ENCODE measurements around the gene RPL9.
"Not testable (repeated sequence)": the region's sequence is repeated elsewhere in the genome, so short reads cannot be mapped to it uniquely, and the experiment has no call there.

RPL9 gene

GRCh38 chr4:39470402-39470801, 11.7 kb upstream of the RPL9 start:
- no peak for DNase-seq (ENCODE audit: low read depth)
- TF ChIP-seq MYC (IDR thresholded peaks at IDR 0.05; ENCODE audit: low read depth, low read length) = no peak
- TF ChIP-seq POLR2A (IDR thresholded peaks at IDR 0.05; ENCODE audit: extremely low read depth, insufficient read length) = no peak
- TF ChIP-seq MAX (IDR thresholded peaks at IDR 0.05; ENCODE audit: low read depth, low read length) = no peak
- no peak for TF ChIP-seq CTCF (IDR thresholded peaks at IDR 0.05; ENCODE audit: low read depth, low read length)
- H3K4me3 ChIP-seq (ENCODE audit: low read depth, low read length) = no peak overlapping the region

- TF ChIP-seq POLR2A (IDR thresholded peaks at IDR 0.05; ENCODE audit: extremely low read depth, insufficient read length) = no peak
- peak; percentile 93 for TF ChIP-seq MYC (IDR thresholded peaks at IDR 0.05; ENCODE audit: low read depth, low read length)
- TF ChIP-seq CTCF (IDR thresholded peaks at IDR 0.05; ENCODE audit: low read depth, low read length) = peak; percentile 89
- peak; percentile 88 for TF ChIP-seq MAX (IDR thresholded peaks at IDR 0.05; ENCODE audit: low read depth, low read length)
- peak; percentile 91 for DNase-seq (ENCODE audit: low read depth)
- peak overlapping the region; percentile 44 for H3K4me3 ChIP-seq (ENCODE audit: low read depth, low read length)
Observed at GRCh38 chr4:39469429-39470077, 10.8 kb upstream of the RPL9 start.

- no peak for DNase-seq (ENCODE audit: low read depth)
- TF ChIP-seq MYC (IDR thresholded peaks at IDR 0.05; ENCODE audit: low read depth, low read length) (no peak), MAX (IDR thresholded peaks at IDR 0.05; ENCODE audit: low read depth, low read length) (no peak), POLR2A (IDR thresholded peaks at IDR 0.05; ENCODE audit: extremely low read depth, insufficient read length) (no peak), CTCF (IDR thresholded peaks at IDR 0.05; ENCODE audit: low read depth, low read length) (no peak)
- H3K4me3 ChIP-seq (ENCODE audit: low read depth, low read length) = no peak overlapping the region
Observed at GRCh38 chr4:39467464-39467863, 8.7 kb upstream of the RPL9 start.

- no peak for TF ChIP-seq MAX (IDR thresholded peaks at IDR 0.05; ENCODE audit: low read depth, low read length)
- no peak for TF ChIP-seq POLR2A (IDR thresholded peaks at IDR 0.05; ENCODE audit: extremely low read depth, insufficient read length)
- DNase-seq (ENCODE audit: low read depth) = no peak
- H3K4me3 ChIP-seq (ENCODE audit: low read depth, low read length) = no peak overlapping the region
Observed at GRCh38 chr4:39466747-39467146, 8.0 kb upstream of the RPL9 start.

GRCh38 chr4:39464886-39465501, 6.3 kb upstream of the RPL9 start:
- DNase-seq (ENCODE audit: low read depth) = peak; percentile 76

GRCh38 chr4:39458161-39458504, 589 bp downstream of the RPL9 start:
- DNase-seq (ENCODE audit: low read depth) = not testable (repeated sequence)

More at GRCh38 chr4:39464886-39465501, 6.3 kb upstream of the RPL9 start:
- TF ChIP-seq MYC (IDR thresholded peaks at IDR 0.05; ENCODE audit: low read depth, low read length) (no peak), POLR2A (IDR thresholded peaks at IDR 0.05; ENCODE audit: extremely low read depth, insufficient read length) (no peak), MAX (IDR thresholded peaks at IDR 0.05; ENCODE audit: low read depth, low read length) (no peak), CTCF (IDR thresholded peaks at IDR 0.05; ENCODE audit: low read depth, low read length) (peak; percentile 18)
- H3K4me3 ChIP-seq (ENCODE audit: low read depth, low read length) = no peak overlapping the region

More at GRCh38 chr4:39458161-39458504, 589 bp downstream of the RPL9 start:
- H3K4me3 ChIP-seq (ENCODE audit: low read depth, low read length) = peak overlapping the region; percentile 90
